Neural cell (in vitro differentiated cells): ENCODE results near the gene KLHDC4.

ENCODE experiments used
- CTCF ChIP-seq: fragments of 450-650 bp; IDR thresholded peaks from 2 replicates; pipeline ENCODE4 v1.5.1; 2014; ENCODE audit warnings: antibody characterized with exemption, mild to moderate bottlenecking, moderate library complexity; ENCODE audit not compliant: poor library complexity, severe bottlenecking
- EZH2 ChIP-seq: fragments of 200-600, 300-800 bp; shearing (Covaris generic), sonication (generic); IDR thresholded peaks from 2 replicates; pipeline ENCODE4 v1.6.1; 2014; ENCODE audit warnings: antibody characterized with exemption, low read length, borderline replicate concordance, mild to moderate bottlenecking; ENCODE audit not compliant: insufficient read depth, poor library complexity, severe bottlenecking
- POLR2AphosphoS5 ChIP-seq: IDR thresholded peaks from 2 replicates; pipeline ENCODE4 v1.6.1; 2012
- RAD21 ChIP-seq: fragments of 450-650 bp; conservative IDR thresholded peaks from 2 replicates; pipeline ENCODE4 v1.6.1; 2014; ENCODE audit warnings: antibody characterized with exemption, mild to moderate bottlenecking, moderate library complexity

- TF ChIP-seq CTCF (no peak), EZH2 (no peak), POLR2AphosphoS5 (no peak), RAD21 (no peak)
These were observed 98.3 kb downstream of the KLHDC4 start for GRCh38 chr16:87667443-87667842.
